CD4-positive, alpha-beta T cell treated with Interferon alpha-2 for 1 hour (primary cell): Measurements from ENCODE around the gene CNOT3.

ENCODE experiments used
- DNase-seq, 2 donors: peaks; one replicate each; pipeline ENCODE4 v3.0.0-alpha.2; 2020 to 2022

CNOT3 gene

GRCh38 chr19:54196536-54196935 lies 59.0 kb downstream of the CNOT3 start:
- DNase-seq = no peak

GRCh38 chr19:54197121-54197520 lies 59.6 kb downstream of the CNOT3 start:
- DNase-seq = no peak

DNA sequence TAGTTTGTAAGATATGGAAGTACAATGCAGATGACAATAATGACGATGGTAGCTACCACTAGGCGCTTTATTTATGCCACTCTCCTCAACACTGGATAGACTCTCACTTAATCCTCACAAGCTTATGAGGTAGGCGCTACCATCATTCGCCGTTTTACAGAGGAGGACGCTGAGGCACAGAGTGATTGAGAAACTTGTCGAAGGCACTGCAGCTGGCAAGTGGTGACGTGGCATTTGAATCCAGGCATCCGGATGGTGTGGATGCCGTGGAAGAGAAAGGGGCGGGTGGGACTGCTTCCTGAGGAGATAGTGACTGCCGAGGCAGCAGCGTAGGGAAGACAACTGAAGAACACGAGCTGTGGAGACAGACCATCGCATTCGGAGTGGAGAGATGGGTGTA lies 61.8 kb downstream of the CNOT3 start:
- no peak for DNase-seq

GRCh38 chr19:54201172-54201701 lies 63.7 kb downstream of the CNOT3 start:
- DNase-seq = no peak

DNA sequence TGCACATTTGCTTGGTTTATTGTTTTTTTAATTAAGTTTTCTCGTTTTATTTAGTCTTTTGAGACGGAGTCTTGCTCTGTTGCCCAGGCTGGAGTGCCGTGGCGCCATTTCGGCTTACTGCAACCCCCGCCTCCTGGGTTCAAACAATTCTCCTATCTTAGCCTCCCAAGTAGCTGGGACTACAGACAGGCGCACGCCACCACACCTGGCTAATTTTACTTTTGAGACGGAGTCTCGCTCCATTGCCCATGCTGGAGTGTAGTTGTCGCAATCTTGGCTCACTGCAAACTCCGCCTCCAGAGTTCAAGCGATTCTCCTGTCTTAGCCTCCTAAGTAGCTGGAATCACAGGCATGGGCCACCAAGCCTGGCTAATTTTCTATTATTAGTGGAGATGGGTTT lies 64.4 kb downstream of the CNOT3 start:
- DNase-seq = no peak

DNA sequence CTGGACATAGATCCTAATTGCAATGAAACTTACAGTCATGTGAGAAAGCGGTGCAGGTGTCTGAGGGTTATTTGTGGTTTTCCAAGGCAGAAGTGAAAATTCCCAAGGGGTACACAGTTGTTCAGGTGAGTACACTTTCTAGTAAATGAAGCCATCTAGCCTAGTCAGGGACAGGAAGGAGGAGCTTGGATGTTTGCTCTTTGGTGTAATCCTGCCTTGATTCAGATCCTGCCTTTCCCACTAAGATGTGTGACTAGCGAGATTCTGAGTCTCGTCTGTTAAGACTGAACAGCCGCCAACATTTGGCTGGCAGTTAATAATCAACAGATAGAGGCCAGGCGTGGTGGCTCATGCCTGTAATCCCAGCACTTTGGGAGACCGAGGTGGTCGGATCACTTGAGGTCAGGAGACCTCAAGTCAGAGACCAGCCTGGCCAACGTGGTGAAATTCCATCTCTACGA lies 65.6 kb downstream of the CNOT3 start:
- no peak for DNase-seq

DNA sequence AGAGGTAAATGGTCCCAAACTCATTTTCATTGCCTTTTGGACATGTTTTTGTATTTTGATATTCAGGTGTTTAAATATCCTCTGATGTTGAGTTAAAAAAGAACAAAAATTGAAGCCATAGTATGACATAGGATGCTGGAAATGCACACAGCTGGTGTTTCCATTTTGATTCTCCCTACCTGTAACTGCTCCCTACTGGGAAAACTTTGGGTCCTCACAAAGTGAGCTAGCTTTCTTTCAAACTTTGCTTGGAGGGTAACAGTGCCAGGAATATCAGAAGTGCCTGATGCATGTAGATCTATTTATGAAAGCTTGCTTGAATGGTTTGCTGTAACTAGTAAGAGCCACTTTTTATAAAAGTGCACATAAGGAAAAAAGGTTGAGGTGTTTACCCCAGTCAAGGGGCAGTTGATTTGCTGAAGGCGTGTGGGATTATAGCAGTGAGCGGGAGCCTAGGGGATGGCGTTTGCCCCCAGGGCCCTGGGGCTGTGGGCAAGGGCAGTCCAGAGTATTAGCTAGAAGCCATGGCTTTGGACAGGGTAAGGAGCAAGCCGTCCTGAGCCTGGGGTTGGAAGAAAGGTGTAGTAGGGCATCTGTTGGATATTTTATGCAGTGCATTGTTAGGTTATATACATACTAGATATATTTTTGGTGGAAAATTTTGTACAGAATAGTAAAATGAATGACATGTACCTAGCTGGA lies 67.4 kb downstream of the CNOT3 start:
- no peak for DNase-seq
